ENCODE results near the gene ECT2.
A peak's percentile ranks its signal among the peaks of the same experiment; 100 is the strongest.
"Not testable (repeated sequence)": the region's sequence is repeated elsewhere in the genome, so short reads cannot be mapped to it uniquely, and the experiment has no call there.

The ECT2 gene

GRCh38 chr3:172717493-172718088 is 32.9 kb upstream of the ECT2 start:
- no peaks in the 10 kb centered on the region for H3K36me3 ChIP-seq (replicated peaks)
- peak; percentile 40 for TF ChIP-seq CTCF (IDR thresholded peaks at IDR 0.05; ENCODE audit: low read depth, low read length, missing control alignments)
- no peak overlapping the region for H3K4me3 ChIP-seq (ENCODE audit: low read depth, low read length)
- H3K27ac ChIP-seq, result no peak overlapping the region
- in situ Hi-C loops (cut with HindIII; ENCODE audit: low pct_ligation_motif_present, low sequenced_read_pairs), result no loop called here
- H3K27me3 ChIP-seq (replicated peaks), result no peaks in the 10 kb centered on the region
- DNase-seq, result no peak

GRCh38 chr3:172722536-172723040 is 27.9 kb upstream of the ECT2 start:
- in situ Hi-C loops (cut with HindIII; ENCODE audit: low pct_ligation_motif_present, low sequenced_read_pairs); DNase-seq; H3K36me3 ChIP-seq (replicated peaks); H3K27me3 ChIP-seq (replicated peaks); H3K4me3 ChIP-seq (ENCODE audit: low read depth, low read length); H3K27ac ChIP-seq: not testable (repeated sequence)

- H3K27me3 ChIP-seq (replicated peaks), result no peaks in the 10 kb centered on the region
- in situ Hi-C loops (cut with HindIII; ENCODE audit: low pct_ligation_motif_present, low sequenced_read_pairs), result no loop called here
- DNase-seq, result no peak
- H3K4me3 ChIP-seq (ENCODE audit: low read depth, low read length), result no peak overlapping the region
- no peak overlapping the region for H3K27ac ChIP-seq
- no peaks in the 10 kb centered on the region for H3K36me3 ChIP-seq (replicated peaks)
- TF ChIP-seq CTCF (IDR thresholded peaks at IDR 0.05; ENCODE audit: low read depth, low read length, missing control alignments), result no peak
Measured at GRCh38 chr3:172726380-172726779, 24.1 kb upstream of the ECT2 start.

GRCh38 chr3:172735014-172735413 is 15.5 kb upstream of the ECT2 start:
- no peak for DNase-seq
- in situ Hi-C loops (cut with HindIII; ENCODE audit: low pct_ligation_motif_present, low sequenced_read_pairs), result no loop called here
- no peak for TF ChIP-seq CTCF (IDR thresholded peaks at IDR 0.05; ENCODE audit: low read depth, low read length, missing control alignments)
- Histone ChIP-seq H3K4me3 (ENCODE audit: low read depth, low read length) (no peak overlapping the region), H3K27me3 (replicated peaks) (no peaks in the 10 kb centered on the region), H3K27ac (no peak overlapping the region), H3K36me3 (replicated peaks) (no peaks in the 10 kb centered on the region)

- Histone ChIP-seq H3K36me3 (replicated peaks) (no peaks in the 10 kb centered on the region), H3K4me3 (ENCODE audit: low read depth, low read length) (no peak overlapping the region), H3K27ac (no peak overlapping the region), H3K27me3 (replicated peaks) (no peaks in the 10 kb centered on the region)
- in situ Hi-C loops (cut with HindIII; ENCODE audit: low pct_ligation_motif_present, low sequenced_read_pairs), result no loop called here
- DNase-seq, result no peak
- no peak for TF ChIP-seq CTCF (IDR thresholded peaks at IDR 0.05; ENCODE audit: low read depth, low read length, missing control alignments)
Measured at GRCh38 chr3:172739462-172739861, 11.1 kb upstream of the ECT2 start.

GRCh38 chr3:172746475-172746874 is 4.1 kb upstream of the ECT2 start:
- Histone ChIP-seq H3K4me3 (ENCODE audit: low read depth, low read length) (no peak overlapping the region), H3K36me3 (replicated peaks) (no peaks in the 10 kb centered on the region), H3K27ac (no peak overlapping the region), H3K27me3 (replicated peaks) (no peaks in the 10 kb centered on the region)
- DNase-seq, result no peak
- no peak for TF ChIP-seq CTCF (IDR thresholded peaks at IDR 0.05; ENCODE audit: low read depth, low read length, missing control alignments)
- in situ Hi-C loops (cut with HindIII; ENCODE audit: low pct_ligation_motif_present, low sequenced_read_pairs), result no loop called here
